ENCODE measurements around the gene SELENOI.
"Not testable (repeated sequence)": the region's sequence is repeated elsewhere in the genome, so short reads cannot be mapped to it uniquely, and the experiment has no call there.

Gene SELENOI

DNA sequence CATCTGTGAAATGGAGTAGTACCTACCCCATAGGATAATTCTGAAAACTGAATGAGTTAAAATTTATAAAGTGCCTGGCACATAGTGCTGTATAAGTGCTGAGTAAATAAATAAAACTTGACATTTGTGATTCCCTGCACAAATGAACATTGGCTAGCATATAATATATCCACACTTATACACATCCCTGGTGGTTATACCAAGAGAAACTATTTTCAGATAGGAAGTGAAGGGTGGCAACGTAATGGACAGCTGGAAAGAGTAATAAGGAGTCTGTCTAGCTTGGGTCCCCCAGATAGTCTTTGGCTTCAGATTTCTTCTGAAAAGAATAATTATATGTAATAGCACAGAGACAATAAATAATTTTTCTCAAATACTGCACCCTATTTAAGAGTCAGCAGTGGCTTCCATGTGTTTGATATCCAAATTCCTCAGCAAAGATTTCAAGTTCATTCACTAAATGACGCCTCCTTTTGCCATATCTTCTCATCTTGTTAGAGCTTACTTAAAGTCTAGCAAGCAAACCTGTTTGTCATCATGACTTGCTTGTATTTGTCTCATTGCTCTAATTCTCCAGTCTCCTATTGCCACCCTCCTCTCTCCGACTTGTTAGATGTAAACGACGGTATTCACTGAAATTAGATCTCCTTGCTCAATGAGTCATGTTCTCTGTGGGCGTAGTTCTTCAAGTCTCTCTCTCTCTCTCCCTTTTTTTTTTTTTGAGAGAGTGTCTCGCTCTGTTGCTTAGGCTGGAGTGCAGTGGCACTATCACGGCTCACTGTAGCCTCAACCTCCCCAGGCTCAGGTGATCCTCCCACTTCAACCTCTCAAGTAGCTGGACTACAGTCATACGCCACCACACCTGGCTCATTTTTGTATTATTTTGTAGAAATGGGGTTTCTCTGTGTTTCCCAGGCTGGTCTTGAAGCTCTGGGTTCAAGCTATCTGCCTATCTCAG is 9.4 kb downstream of the SELENOI start:
- in situ Hi-C loops (cut with HindIII; ENCODE audit: low sequenced_read_pairs), result no loop called here

GRCh38 chr2:26356111-26356510 is 10.2 kb downstream of the SELENOI start:
- in situ Hi-C loops (cut with HindIII; ENCODE audit: low sequenced_read_pairs), result no loop called here

DNA sequence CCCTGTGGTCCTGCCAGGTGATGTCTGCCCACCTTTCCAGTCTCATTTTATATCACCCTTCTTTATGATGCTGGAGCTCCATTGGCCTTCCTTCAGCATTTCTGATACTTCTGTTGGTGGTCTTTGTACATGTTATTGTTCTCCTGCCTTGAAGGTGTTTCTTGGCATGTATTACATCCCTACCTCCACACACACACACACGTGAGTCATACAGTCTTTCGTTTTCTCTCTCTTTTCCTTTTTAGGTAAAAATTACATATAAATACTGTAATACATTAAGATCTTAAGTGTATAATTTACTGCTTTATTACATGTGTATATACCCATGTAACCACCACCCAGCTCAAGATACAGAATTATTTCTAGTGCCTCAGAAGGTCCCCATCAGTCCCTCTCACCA is 10.8 kb downstream of the SELENOI start:
- in situ Hi-C loops (cut with HindIII; ENCODE audit: low sequenced_read_pairs), result no loop called here

DNA sequence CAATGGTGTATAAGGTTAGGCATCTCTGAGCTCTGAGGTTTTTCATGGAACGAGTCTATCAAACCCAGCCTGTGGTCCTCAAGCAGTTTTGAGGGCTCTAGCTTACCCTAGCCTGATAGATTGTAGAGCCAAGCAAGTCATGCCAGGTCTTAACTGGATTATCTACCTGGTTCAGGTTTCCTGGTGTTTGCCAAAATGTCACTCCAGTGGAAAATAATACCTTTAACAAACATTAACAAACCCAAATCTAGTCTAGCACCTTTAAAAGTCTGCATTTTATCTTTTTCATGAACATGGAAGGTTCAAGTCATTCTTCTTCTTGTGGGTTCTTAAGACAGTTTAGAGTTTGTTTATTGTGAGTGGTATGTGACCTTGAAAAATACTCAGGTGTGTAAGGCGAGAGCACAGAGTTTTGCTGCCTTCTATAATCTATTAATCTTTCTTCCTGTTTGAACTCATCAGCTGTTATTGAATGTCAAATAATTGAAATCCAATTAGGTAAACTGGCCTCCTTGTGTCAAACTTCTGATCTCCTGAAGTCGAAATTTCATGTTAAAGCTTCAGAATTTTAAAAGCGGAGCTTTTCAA is 14.0 kb downstream of the SELENOI start:
- in situ Hi-C loops (cut with HindIII; ENCODE audit: low sequenced_read_pairs), result no loop called here

GRCh38 chr2:26363323-26363722 is 17.4 kb downstream of the SELENOI start:
- in situ Hi-C loops (cut with HindIII; ENCODE audit: low sequenced_read_pairs), result no loop called here

GRCh38 chr2:26363958-26364357 is 18.0 kb downstream of the SELENOI start:
- in situ Hi-C loops (cut with HindIII; ENCODE audit: low sequenced_read_pairs), result no loop called here

DNA sequence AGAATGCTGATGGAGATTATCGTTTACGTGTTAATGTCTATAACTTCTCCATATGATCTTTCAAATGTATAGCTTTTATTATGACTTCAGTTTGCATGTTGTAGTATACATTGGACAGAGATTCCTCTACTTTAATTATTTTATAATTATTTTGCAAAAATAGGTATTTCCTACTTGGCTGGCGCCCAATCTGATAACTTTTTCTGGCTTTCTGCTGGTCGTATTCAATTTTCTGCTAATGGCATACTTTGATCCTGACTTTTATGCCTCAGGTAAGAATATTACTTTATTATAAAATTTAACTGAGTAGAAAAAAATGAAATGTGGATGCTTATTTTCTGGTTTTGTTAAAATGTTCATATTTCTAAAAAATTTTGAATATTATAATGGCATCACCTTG is 18.7 kb downstream of the SELENOI start:
- in situ Hi-C loops (cut with HindIII; ENCODE audit: low sequenced_read_pairs), result no loop called here

- in situ Hi-C loops (cut with HindIII; ENCODE audit: low sequenced_read_pairs), result no loop called here
Observed at GRCh38 chr2:26366957-26367356, 21.0 kb downstream of the SELENOI start.

GRCh38 chr2:26369664-26370063 is 23.7 kb downstream of the SELENOI start:
- in situ Hi-C loops (cut with HindIII; ENCODE audit: low sequenced_read_pairs), result not testable (repeated sequence)

GRCh38 chr2:26370909-26371308 is 25.0 kb downstream of the SELENOI start:
- in situ Hi-C loops (cut with HindIII; ENCODE audit: low sequenced_read_pairs), result not testable (repeated sequence)

DNA sequence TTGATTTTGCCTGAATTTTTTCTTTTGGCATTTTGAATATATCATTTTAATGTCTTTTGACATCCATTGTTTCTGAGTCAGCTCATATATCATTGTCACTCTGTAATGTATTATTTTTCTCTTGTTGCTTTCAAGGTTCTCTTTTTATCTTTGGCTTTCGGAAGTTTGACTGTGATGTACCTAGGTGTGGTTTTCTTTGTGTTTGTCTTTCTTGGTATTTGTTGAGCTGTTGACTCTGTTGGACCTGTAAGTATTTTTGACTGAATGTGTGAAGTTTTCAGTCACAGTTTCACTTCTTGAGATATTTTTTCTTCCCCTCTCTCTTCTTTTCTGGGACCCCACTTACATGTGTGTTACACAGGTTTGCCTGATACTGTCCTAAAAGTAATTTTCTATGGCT is 30.9 kb downstream of the SELENOI start:
- in situ Hi-C loops (cut with HindIII; ENCODE audit: low sequenced_read_pairs), result no loop called here

- in situ Hi-C loops (cut with HindIII; ENCODE audit: low sequenced_read_pairs), result no loop called here
Observed at GRCh38 chr2:26380281-26380680, 34.3 kb downstream of the SELENOI start.

GRCh38 chr2:26382564-26382963 is 36.6 kb downstream of the SELENOI start:
- in situ Hi-C loops (cut with HindIII; ENCODE audit: low sequenced_read_pairs), result no loop called here

- in situ Hi-C loops (cut with HindIII; ENCODE audit: low sequenced_read_pairs), result no loop called here
Observed at GRCh38 chr2:26384183-26384582, 38.2 kb downstream of the SELENOI start.

DNA sequence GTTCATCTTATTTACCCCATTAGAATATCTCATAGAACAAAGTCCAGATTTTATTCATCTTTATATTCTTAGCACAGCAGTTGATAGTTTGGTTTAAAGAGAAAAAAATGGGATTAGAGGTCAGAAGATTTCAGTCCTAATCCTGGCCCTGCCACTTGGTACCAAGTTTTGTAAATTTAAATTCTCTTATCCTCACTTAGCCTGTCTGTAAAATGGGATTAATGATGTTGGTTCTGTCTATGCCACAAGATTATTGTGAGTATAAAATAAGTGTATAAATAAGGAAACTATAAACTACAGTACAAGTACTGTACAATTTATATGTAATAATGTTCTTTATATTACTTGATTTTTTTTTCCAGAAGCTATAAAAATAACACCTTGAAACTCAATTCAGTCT is 38.7 kb downstream of the SELENOI start:
- in situ Hi-C loops (cut with HindIII; ENCODE audit: low sequenced_read_pairs), result no loop called here

DNA sequence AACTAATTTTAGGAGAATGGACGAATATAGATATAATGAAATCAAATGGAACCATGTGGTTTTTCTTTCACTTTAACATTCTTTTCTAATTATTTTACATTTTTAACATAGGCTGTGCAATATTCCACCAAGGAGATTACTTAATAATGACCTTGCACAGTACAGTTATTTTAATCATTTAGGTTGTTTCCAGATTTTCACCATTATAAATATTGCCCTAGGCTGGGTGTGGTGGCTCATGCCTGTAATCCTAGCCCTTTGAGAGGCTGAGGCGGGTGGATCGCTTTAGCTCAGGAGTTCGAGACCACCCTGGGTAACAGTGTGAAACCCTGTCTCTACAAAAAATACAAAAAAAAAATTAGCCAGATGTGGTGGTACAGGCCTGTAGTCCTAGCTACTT is 41.2 kb downstream of the SELENOI start:
- in situ Hi-C loops (cut with HindIII; ENCODE audit: low sequenced_read_pairs), result no loop called here

DNA sequence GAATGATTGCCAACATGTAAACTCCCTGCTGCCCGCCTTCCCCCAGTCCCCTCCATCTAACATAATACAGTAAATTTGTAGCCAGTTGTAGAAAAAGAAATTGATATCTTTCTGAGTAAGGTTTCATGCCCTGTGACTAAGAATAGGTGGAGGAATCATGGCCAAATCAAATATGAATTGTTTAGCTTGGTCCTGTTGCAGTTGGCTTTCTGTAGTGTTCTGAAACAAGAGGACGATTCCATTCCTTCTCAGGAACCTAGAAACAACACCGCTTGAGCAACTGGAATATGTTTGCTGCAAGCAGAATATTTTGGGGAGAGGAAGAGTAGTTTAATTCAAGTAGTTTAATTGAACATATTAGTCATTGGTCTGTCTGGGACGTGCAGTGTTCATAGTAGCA is 48.8 kb downstream of the SELENOI start:
- in situ Hi-C loops (cut with HindIII; ENCODE audit: low sequenced_read_pairs), result no loop called here

DNA sequence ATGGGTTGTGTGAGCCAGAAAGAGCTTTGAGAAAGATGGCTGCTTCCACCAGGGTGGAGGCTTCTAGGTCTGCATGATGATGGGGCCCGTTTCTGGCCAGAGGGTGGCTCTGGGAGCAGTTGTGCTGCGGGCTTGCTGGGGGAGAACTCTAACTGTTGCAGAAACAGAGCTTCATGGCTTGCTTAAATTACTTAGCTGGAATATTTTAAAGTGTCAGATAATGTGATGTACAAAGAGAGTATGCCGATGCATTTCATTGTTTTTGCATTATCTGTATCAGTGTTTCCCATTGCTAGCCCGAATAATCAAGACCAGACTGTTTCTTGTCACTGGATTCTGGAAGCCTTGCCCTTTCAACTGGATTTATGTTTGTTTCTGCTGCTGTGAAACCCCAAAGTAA is 49.5 kb downstream of the SELENOI start:
- in situ Hi-C loops (cut with HindIII; ENCODE audit: low sequenced_read_pairs), result no loop called here

- in situ Hi-C loops (cut with HindIII; ENCODE audit: low sequenced_read_pairs), result no loop called here
Observed at GRCh38 chr2:26396734-26397298, 50.9 kb downstream of the SELENOI start.

- in situ Hi-C loops (cut with HindIII; ENCODE audit: low sequenced_read_pairs), result no loop called here
Observed at GRCh38 chr2:26399771-26400376, 53.9 kb downstream of the SELENOI start.

DNA sequence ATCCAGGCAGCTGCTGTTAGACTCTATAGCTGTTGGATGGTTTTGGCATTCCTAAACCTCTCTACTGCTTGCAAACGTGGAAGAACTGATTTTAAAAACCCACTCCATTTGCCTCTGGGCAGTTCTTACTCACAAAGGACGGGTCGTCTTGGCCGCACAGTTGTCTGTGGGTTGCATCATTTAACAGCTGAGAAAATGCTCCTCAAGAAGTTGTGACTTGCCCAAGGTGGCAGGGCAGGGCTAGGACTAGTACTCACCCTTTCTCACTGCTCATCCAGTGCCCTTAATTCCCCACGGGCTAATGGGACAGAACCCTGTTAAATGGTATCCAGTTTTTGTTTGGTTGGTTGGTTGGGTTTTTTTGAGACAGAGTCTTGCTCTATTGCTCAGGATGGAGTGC is 54.8 kb downstream of the SELENOI start:
- in situ Hi-C loops (cut with HindIII; ENCODE audit: low sequenced_read_pairs), result no loop called here

Data from DLD1 (cell line).